ENCODE measurements around the gene XIAP.
"Not testable (repeated sequence)": the region's sequence is repeated elsewhere in the genome, so short reads cannot be mapped to it uniquely, and the experiment has no call there.

DNA sequence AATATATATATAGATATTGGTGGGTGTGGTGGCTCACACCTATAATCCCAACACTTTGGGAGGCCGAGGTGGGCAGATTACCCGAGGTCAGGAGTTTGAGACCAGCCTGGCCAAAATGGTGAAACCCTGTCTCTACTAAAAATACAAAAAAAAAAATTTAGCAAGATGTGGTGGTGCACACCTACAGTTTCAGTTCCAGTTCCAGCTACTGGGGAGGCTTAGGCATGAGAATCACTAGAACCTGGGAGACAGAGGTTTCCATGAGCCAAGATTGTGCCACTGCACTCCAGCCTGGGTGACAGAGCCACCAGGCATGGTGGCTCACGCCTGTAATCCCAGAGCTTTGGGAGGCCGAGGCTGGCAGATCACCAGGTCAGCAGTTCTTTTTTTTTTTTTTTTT, 14.7 kb upstream of the XIAP start:
- TF ChIP-seq EZH2 (IDR thresholded peaks at IDR 0.05; ENCODE audit: low read depth, unreplicated experiment); CTCF (conservative IDR thresholded peaks at IDR 0.05; ENCODE audit: low read depth in 2 of 2); STAT1 (IDR thresholded peaks at IDR 0.05; ENCODE audit: unreplicated experiment); POLR2AphosphoS5 (IDR thresholded peaks at IDR 0.05; ENCODE audit: low read depth); CREB1 (CRISPR knock-in tag; IDR thresholded peaks at IDR 0.05; ENCODE audit: low read depth); NANOG (IDR thresholded peaks at IDR 0.05; ENCODE audit: borderline replicate concordance); JUNB (IDR thresholded peaks at IDR 0.05; ENCODE audit: unreplicated experiment); EZH2phosphoT487 (IDR thresholded peaks at IDR 0.05; ENCODE audit: unreplicated experiment); REST (IDR thresholded peaks at IDR 0.05; ENCODE audit: unreplicated experiment); ZNF331 (CRISPR knock-in tag; IDR thresholded peaks at IDR 0.05; ENCODE audit: low read depth); ZNF114 (CRISPR knock-in tag; IDR thresholded peaks at IDR 0.05): not testable (repeated sequence)
- TF ChIP-seq, protein P1, sequence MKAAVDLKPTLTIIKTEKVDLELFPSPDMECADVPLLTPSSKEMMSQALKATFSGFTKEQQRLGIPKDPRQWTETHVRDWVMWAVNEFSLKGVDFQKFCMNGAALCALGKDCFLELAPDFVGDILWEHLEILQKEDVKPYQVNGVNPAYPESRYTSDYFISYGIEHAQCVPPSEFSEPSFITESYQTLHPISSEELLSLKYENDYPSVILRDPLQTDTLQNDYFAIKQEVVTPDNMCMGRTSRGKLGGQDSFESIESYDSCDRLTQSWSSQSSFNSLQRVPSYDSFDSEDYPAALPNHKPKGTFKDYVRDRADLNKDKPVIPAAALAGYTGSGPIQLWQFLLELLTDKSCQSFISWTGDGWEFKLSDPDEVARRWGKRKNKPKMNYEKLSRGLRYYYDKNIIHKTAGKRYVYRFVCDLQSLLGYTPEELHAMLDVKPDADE (IDR thresholded peaks at IDR 0.05): not testable (repeated sequence)
